PC-9 (cell line): ENCODE data around the gene CACNA1B.

Experiments
- CTCF ChIP-seq: fragments of 200-600 bp; sonication (generic); conservative IDR thresholded peaks from 2 replicates; pipeline ENCODE4 v1.6.1; 2017; ENCODE audit warnings: mixed run types, antibody characterized with exemption, mild to moderate bottlenecking, moderate library complexity
- EZH2 ChIP-seq: fragments of 200-600 bp; sonication (generic); IDR thresholded peaks from 2 replicates; pipeline ENCODE4 v1.8.0; 2017; ENCODE audit warnings: antibody characterized with exemption, low read depth

- TF ChIP-seq CTCF: no peak
- no peak for TF ChIP-seq EZH2
Measured at GRCh38 chr9:137843355-137843754, 34.2 kb upstream of the CACNA1B start.
